Neural progenitor cell (in vitro differentiated cells): ENCODE measurements around the gene KCNE1. TPM values are rescaled to one million over a fixed set of nuclear protein-coding genes. Genes with fewer than 3 reads are reported as not detected.

Experiments
- DNase-seq: peaks from one replicate; pipeline ENCODE4 v3.0.0-alpha.2; 2016; ENCODE audit warnings: low spot score
- H2AFZ ChIP-seq: fragments of 200-600 bp; sonication (generic); replicated peaks from 2 replicates; pipeline ENCODE4 v1.6.1; 2016; ENCODE audit warnings: antibody characterized with exemption
- H3F3A ChIP-seq: fragments of 200-600 bp; sonication (generic); 2 replicates; pipeline ENCODE4 v1.6.1; 2016; ENCODE audit warnings: antibody characterized with exemption, low read depth
- H3K27ac ChIP-seq: fragments of 200-600 bp; sonication (generic); 2 replicates; pipeline ENCODE4 v1.5.1; 2016; ENCODE audit warnings: mild to moderate bottlenecking
- H3K27me3 ChIP-seq: fragments of 200-600 bp; sonication (generic); 2 replicates; pipeline ENCODE4 v1.6.1; 2016; ENCODE audit warnings: mild to moderate bottlenecking, moderate library complexity
- H3K36me3 ChIP-seq: fragments of 200-600 bp; sonication (generic); 2 replicates; pipeline ENCODE4 v1.5.1; 2016
- H3K4me1 ChIP-seq: fragments of 200-600 bp; sonication (generic); 2 replicates; pipeline ENCODE4 v1.6.1; 2016; ENCODE audit warnings: mixed run types
- H3K4me2 ChIP-seq: fragments of 200-600 bp; sonication (generic); 2 replicates; pipeline ENCODE4 v1.6.1; 2016
- H3K4me3 ChIP-seq: fragments of 200-600 bp; sonication (generic); 2 replicates; pipeline ENCODE4 v1.5.1; 2016
- H3K79me2 ChIP-seq: fragments of 200-600 bp; sonication (generic); 2 replicates; pipeline ENCODE4 v1.6.1; 2016; ENCODE audit warnings: low read depth
- H3K9ac ChIP-seq: fragments of 200-600 bp; sonication (generic); 2 replicates; pipeline ENCODE4 v1.6.1; 2016
- H3K9me3 ChIP-seq: fragments of 200-600 bp; sonication (generic); 2 replicates; pipeline ENCODE4 v1.5.1; 2016; ENCODE audit warnings: low read depth
- H4K20me1 ChIP-seq: fragments of 200-600 bp; sonication (generic); 2 replicates; pipeline ENCODE4 v1.6.1; 2016; ENCODE audit warnings: low read depth
- H3K27ac Mint-ChIP-seq: 3 replicates; pipeline ENCODE4 v1.8.0; 2021; ENCODE audit warnings: mixed read lengths
- H3K27me3 Mint-ChIP-seq: 2 replicates; pipeline ENCODE4 v1.8.0; 2022; ENCODE audit warnings: low read depth, mild to moderate bottlenecking, inconsistent platforms, moderate library complexity, mixed read lengths; ENCODE audit not compliant: insufficient read depth
- H3K36me3 Mint-ChIP-seq: 3 replicates; pipeline ENCODE4 v1.8.0; 2021; ENCODE audit warnings: mixed read lengths
- H3K4me1 Mint-ChIP-seq: 3 replicates; pipeline ENCODE4 v1.8.0; 2021; ENCODE audit warnings: mixed read lengths
- H3K4me3 Mint-ChIP-seq: 3 replicates; pipeline ENCODE4 v1.8.0; 2021; ENCODE audit warnings: mild to moderate bottlenecking, moderate library complexity, mixed read lengths
- H3K9me3 Mint-ChIP-seq: 3 replicates; pipeline ENCODE4 v1.8.0; 2020; ENCODE audit warnings: mixed read lengths
- CTCF ChIP-seq: fragments of 200-600 bp; sonication (generic); IDR thresholded peaks from 2 replicates; pipeline ENCODE4 v1.5.1; 2017; ENCODE audit warnings: antibody characterized with exemption, mild to moderate bottlenecking
- EZH2 ChIP-seq: fragments of 200-600 bp; sonication (generic); IDR thresholded peaks from 2 replicates; pipeline ENCODE4 v1.6.1; 2017; ENCODE audit warnings: antibody characterized with exemption, mild to moderate bottlenecking, moderate library complexity
- EZH2phosphoT487 ChIP-seq: fragments of 200-600 bp; sonication (generic); IDR thresholded peaks from 2 replicates; pipeline ENCODE4 v1.6.1; 2017; ENCODE audit warnings: antibody characterized with exemption
- total RNA-seq: library from RNA; depleted of rRNA; stranded (reverse); fragments of >200 nt; gene quantifications from 2 replicates; pipeline ENCODE4 v1.2.3, GENCODE V29; 2015; ENCODE audit warnings: low replicate concordance

Gene KCNE1
- total RNA-seq, 1 donor from 2014 or later: not detected

GRCh38 chr21:34524646-34525601 lies 12.9 kb upstream of the KCNE1 start:
- H3K9me3 ChIP-seq: no peaks in the 10 kb centered on the region
- TF ChIP-seq EZH2: no peak
- TF ChIP-seq CTCF: no peak
- no peak for TF ChIP-seq EZH2phosphoT487
- H4K20me1 ChIP-seq: no peaks in the 10 kb centered on the region
- Mint-ChIP-seq H3K27ac (peak overlapping the region; percentile 61), H3K4me1 (peaks cover 45% of the 10 kb centered on the region), H3K27me3 (no peaks in the 10 kb centered on the region), H3K9me3 (peaks cover 4% of the 10 kb centered on the region), H3K36me3 (peaks cover 2% of the 10 kb centered on the region), H3K4me3 (peak overlapping the region; percentile 48)
- H3K4me2 ChIP-seq: peak overlapping the region; percentile 54
- peaks cover 35% of the 10 kb centered on the region for H3K4me1 ChIP-seq
- H2AFZ ChIP-seq: peak overlapping the region; percentile 83
- H3K36me3 ChIP-seq: no peaks in the 10 kb centered on the region
- no peak overlapping the region for H3K9ac ChIP-seq
- no peaks in the 10 kb centered on the region for H3K79me2 ChIP-seq
- no peak overlapping the region for H3K4me3 ChIP-seq
- peak; percentile 63 for DNase-seq
- no peak overlapping the region for H3K27ac ChIP-seq
- peaks cover 15% of the 10 kb centered on the region for H3K27me3 ChIP-seq
- H3F3A ChIP-seq: peaks cover 8% of the 10 kb centered on the region

- H3K27ac ChIP-seq: no peak overlapping the region
- H3K36me3 ChIP-seq: no peaks in the 10 kb centered on the region
- DNase-seq: no peak
- H3F3A ChIP-seq: peaks cover 8% of the 10 kb centered on the region
- no peaks in the 10 kb centered on the region for H3K9me3 ChIP-seq
- H3K27me3 ChIP-seq: peaks cover 15% of the 10 kb centered on the region
- Mint-ChIP-seq H3K36me3 (peaks cover under 1% of the 10 kb centered on the region), H3K4me1 (peaks cover 45% of the 10 kb centered on the region), H3K4me3 (no peak overlapping the region), H3K9me3 (peaks cover 3% of the 10 kb centered on the region), H3K27me3 (no peaks in the 10 kb centered on the region), H3K27ac (no peak overlapping the region)
- no peak overlapping the region for H3K4me2 ChIP-seq
- no peaks in the 10 kb centered on the region for H4K20me1 ChIP-seq
- H3K4me3 ChIP-seq: no peak overlapping the region
- no peaks in the 10 kb centered on the region for H3K79me2 ChIP-seq
- no peak for TF ChIP-seq CTCF
- TF ChIP-seq EZH2phosphoT487: no peak
- no peak for TF ChIP-seq EZH2
- no peak overlapping the region for H3K9ac ChIP-seq
- peaks cover 35% of the 10 kb centered on the region for H3K4me1 ChIP-seq
- H2AFZ ChIP-seq: no peak overlapping the region
Observed at GRCh38 chr21:34523019-34523555, 11.1 kb upstream of the KCNE1 start.

- H3K27ac Mint-ChIP-seq: no peak overlapping the region
Observed at GRCh38 chr21:34522284-34522683, 10.3 kb upstream of the KCNE1 start.

More at GRCh38 chr21:34522284-34522683, 10.3 kb upstream of the KCNE1 start:
- Histone ChIP-seq H3K4me2 (no peak overlapping the region), H3K27ac (no peak overlapping the region), H3F3A (peaks cover 8% of the 10 kb centered on the region), H3K9ac (no peak overlapping the region), H2AFZ (no peak overlapping the region), H3K4me3 (no peak overlapping the region), H3K36me3 (no peaks in the 10 kb centered on the region), H4K20me1 (no peaks in the 10 kb centered on the region), H3K27me3 (peaks cover 15% of the 10 kb centered on the region), H3K9me3 (no peaks in the 10 kb centered on the region), H3K79me2 (no peaks in the 10 kb centered on the region), H3K4me1 (peaks cover 35% of the 10 kb centered on the region)
- Mint-ChIP-seq H3K4me1 (peaks cover 45% of the 10 kb centered on the region), H3K4me3 (no peak overlapping the region), H3K27me3 (no peaks in the 10 kb centered on the region), H3K36me3 (peaks cover 6% of the 10 kb centered on the region), H3K9me3 (peaks cover 3% of the 10 kb centered on the region)
- TF ChIP-seq EZH2 (no peak), CTCF (no peak), EZH2phosphoT487 (no peak)
- DNase-seq: no peak
